ENCODE results near the gene SELENON. TPM values are rescaled to one million over a fixed set of nuclear protein-coding genes. Genes with fewer than 3 reads are reported as not detected.

Gene SELENON
- total RNA-seq, 1 experiment from 2014 or later, result 90.9 TPM

DNA sequence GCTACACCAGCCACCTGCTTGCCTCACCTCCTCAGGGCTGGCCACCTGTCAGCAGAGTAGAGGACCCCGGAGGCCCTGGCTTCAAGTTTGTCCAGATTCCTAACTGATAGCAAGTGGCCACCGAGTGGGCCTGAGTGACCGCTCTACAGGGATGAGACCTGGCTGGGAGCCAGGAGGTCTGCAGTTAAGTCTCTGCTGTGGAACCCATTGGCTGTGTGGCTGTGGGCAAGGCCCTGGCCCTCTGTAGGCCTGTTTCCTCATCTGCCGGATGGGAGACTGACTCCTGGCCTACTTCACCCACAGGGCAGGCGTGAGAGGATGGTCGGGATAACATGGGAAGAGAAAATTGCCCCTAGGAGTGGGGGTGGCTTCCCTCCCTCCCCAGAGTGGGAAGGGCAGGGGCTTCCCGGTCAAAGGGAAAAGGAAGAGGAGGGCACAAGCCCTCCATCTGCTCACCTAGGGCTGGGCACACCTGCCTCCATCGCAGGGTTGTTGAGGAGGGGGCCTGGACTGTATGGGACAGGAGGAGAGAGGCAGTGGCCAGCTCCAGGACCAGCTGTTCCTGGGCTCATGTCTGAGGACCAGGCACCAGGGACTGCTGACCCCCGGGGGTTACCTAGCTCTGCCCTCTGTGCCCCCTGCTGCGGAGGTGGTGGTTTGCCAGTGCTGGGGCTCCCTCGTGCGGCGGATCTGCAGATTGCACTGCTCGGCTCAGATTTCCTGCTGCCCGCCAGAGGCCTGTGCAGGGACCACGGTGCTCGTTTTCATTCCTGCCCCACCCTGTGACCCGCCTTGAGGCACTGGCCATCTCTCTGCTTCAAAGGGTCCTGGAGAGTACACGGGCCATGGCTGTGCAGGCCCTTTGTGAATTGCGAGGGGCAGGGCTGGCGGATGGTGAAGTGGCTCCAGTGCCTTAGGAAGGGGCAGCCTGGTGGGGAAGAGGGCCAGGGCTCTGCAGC is 10.6 kb downstream of the SELENON start:
- Histone ChIP-seq H3K27ac (ENCODE audit: insufficient read length, low read depth, low read length) (no peak overlapping the region), H2BK20ac (ENCODE audit: low read depth, low read length, poor library complexity, severe bottlenecking) (no peak overlapping the region), H2AFZ (ENCODE audit: low read length) (no peak overlapping the region), H3K23ac (ENCODE audit: insufficient read length, low read depth, low read length) (no peak overlapping the region), H3K4me1 (ENCODE audit: insufficient read depth, low read length) (no peaks in the 10 kb centered on the region), H3K14ac (ENCODE audit: insufficient read depth, low read length) (no peak overlapping the region), H3K79me1 (ENCODE audit: insufficient read depth, low read depth, low read length, poor library complexity, severe bottlenecking) (no peaks in the 10 kb centered on the region), H3K9me3 (ENCODE audit: control insufficient read depth, low read depth, low read length) (no peaks in the 10 kb centered on the region), H3K23me2 (ENCODE audit: insufficient read length, low read depth, low read length, poor library complexity, severe bottlenecking) (no peaks in the 10 kb centered on the region), H2BK15ac (ENCODE audit: low read depth, low read length) (no peak overlapping the region), H3K18ac (ENCODE audit: insufficient read length, low read depth, low read length) (no peak overlapping the region), H3K27me3 (ENCODE audit: insufficient read depth, low read length) (no peaks in the 10 kb centered on the region), H4K8ac (replicated peaks; ENCODE audit: insufficient read length, low read depth, low read length) (no peak overlapping the region), H3T11ph (ENCODE audit: low read length) (no peak overlapping the region), H3K4ac (ENCODE audit: low read depth, low read length) (no peak overlapping the region), H2BK12ac (ENCODE audit: insufficient read length, low read depth, low read length) (no peak overlapping the region), H2AK5ac (ENCODE audit: insufficient read length, low read length) (no peak overlapping the region), H2BK120ac (ENCODE audit: low read depth, low read length, poor library complexity, severe bottlenecking) (no peak overlapping the region), H4K91ac (ENCODE audit: insufficient read length, low read depth, low read length) (no peak overlapping the region), H4K5ac (ENCODE audit: insufficient read length, low read depth, low read length) (no peak overlapping the region), H2BK5ac (ENCODE audit: insufficient read length, low read length) (no peak overlapping the region), H3K9ac (ENCODE audit: extremely low read depth, insufficient read length, low read length) (no peak overlapping the region), H3K4me2 (ENCODE audit: insufficient read depth, insufficient read length, low read length) (no peak overlapping the region), H3K56ac (ENCODE audit: insufficient read length, low read depth, low read length) (no peak overlapping the region), H4K20me1 (ENCODE audit: control insufficient read depth, insufficient read depth, insufficient read length) (no peaks in the 10 kb centered on the region), H3K79me2 (ENCODE audit: insufficient read depth, low read length) (no peaks in the 10 kb centered on the region)
- Mint-ChIP-seq H3K27ac (0 out of 7 replicates have a peak overlapping the region, but pooled peaks of 1 of the 3 experiments have one; percentile 44), H3K4me3 (no peak overlapping the region; a peak in 1 of 5 replicates), H3K4me1 (peaks cover 2 to 6% of the 10 kb centered on the region in 2 experiments; a peak in 3 of 4 replicates), H3K9me3 (no peaks in the 10 kb centered on the region), H3K36me3 (ENCODE audit: insufficient read depth in 1 of 3, low read depth in 3 of 3) (peaks cover 19 to 66% (median 44%) of the 10 kb centered on the region in 3 experiments; a peak in 6 of 7 replicates), H3K27me3 (ENCODE audit: low read depth) (no peaks in the 10 kb centered on the region)
- no CpG with 5 or more reads among the region's 21 CpGs for WGBS (ENCODE audit: extremely low coverage, insufficient read length, low lambda C conversion rate)
- peak; percentile 86 for DNase-seq
- peak; percentile 96 for TF ChIP-seq CTCF (conservative IDR thresholded peaks at IDR 0.05)

Measured in H9 (cell line).